MM.1S (cell line): ENCODE measurements around the gene COL18A1.
"Not testable (repeated sequence)": the region's sequence is repeated elsewhere in the genome, so short reads cannot be mapped to it uniquely, and the experiment has no call there.

Experiments
- DNase-seq: peaks from one replicate; pipeline ENCODE4 v3.0.0-alpha.2; 2015
- H2AFZ ChIP-seq: fragments of 300-600 bp; sonication (generic); 2 replicates; pipeline ENCODE4 v1.6.0; 2016; ENCODE audit warnings: antibody characterized with exemption, low read length
- H3F3A ChIP-seq: fragments of 300-600 bp; sonication (generic); 2 replicates; pipeline ENCODE4 v1.6.1; 2016; ENCODE audit warnings: mild to moderate bottlenecking, antibody characterized with exemption, low read length, moderate library complexity, mixed read lengths; ENCODE audit not compliant: insufficient read depth
- H3K27ac ChIP-seq: fragments of 300-600 bp; sonication (generic); 2 replicates; pipeline ENCODE4 v1.5.1; 2016; ENCODE audit warnings: mild to moderate bottlenecking, low read length
- H3K27me3 ChIP-seq: fragments of 300-600 bp; sonication (generic); replicated peaks from 2 replicates; pipeline ENCODE4 v1.6.0; 2016; ENCODE audit warnings: low read length; ENCODE audit not compliant: insufficient read depth
- H3K36me3 ChIP-seq: fragments of 300-600 bp; sonication (generic); replicated peaks from 2 replicates; pipeline ENCODE4 v1.6.1; 2016; ENCODE audit warnings: mild to moderate bottlenecking, low read length, mixed read lengths; ENCODE audit not compliant: insufficient read depth
- H3K4me1 ChIP-seq: fragments of 300-600 bp; sonication (generic); 2 replicates; pipeline ENCODE4 v1.6.1; 2016; ENCODE audit warnings: low read length, mixed read lengths
- H3K4me2 ChIP-seq: fragments of 300-600 bp; sonication (generic); 2 replicates; pipeline ENCODE4 v1.6.0; 2016; ENCODE audit warnings: low read depth, low read length
- H3K4me3 ChIP-seq: fragments of 300-600 bp; sonication (generic); 2 replicates; pipeline ENCODE4 v1.5.1; 2016; ENCODE audit warnings: low read length, mixed read lengths
- H3K79me2 ChIP-seq: fragments of 300-600 bp; sonication (generic); 2 replicates; pipeline ENCODE4 v1.6.1; 2016; ENCODE audit warnings: mixed run types, low read length, mixed read lengths
- H3K9ac ChIP-seq: fragments of 300-600 bp; sonication (generic); 2 replicates; pipeline ENCODE4 v1.6.1; 2016; ENCODE audit warnings: low read length, mixed read lengths
- H3K9me2 ChIP-seq: fragments of 300-600 bp; sonication (generic); replicated peaks from 2 replicates; pipeline ENCODE4 v1.6.1; 2016; ENCODE audit warnings: mild to moderate bottlenecking, low read length, mixed read lengths; ENCODE audit not compliant: insufficient read depth
- H3K9me3 ChIP-seq: fragments of 300-600 bp; sonication (generic); replicated peaks from 2 replicates; pipeline ENCODE4 v1.6.1; 2016; ENCODE audit warnings: mild to moderate bottlenecking, low read length, mixed read lengths; ENCODE audit not compliant: insufficient read depth
- H4K20me1 ChIP-seq: fragments of 300-600 bp; sonication (generic); 2 replicates; pipeline ENCODE4 v1.6.1; 2016; ENCODE audit warnings: mild to moderate bottlenecking, low read length, moderate library complexity, mixed read lengths; ENCODE audit not compliant: insufficient read depth
- EZH2 ChIP-seq: fragments of 300-600 bp; sonication (generic); optimal IDR thresholded peaks from 2 replicates; pipeline ENCODE3; 2017; ENCODE audit warnings: low read depth, mild to moderate bottlenecking, antibody characterized with exemption, low read length, mixed read lengths
- EZH2phosphoT487 ChIP-seq: fragments of 300-600 bp; sonication (generic); IDR thresholded peaks from 2 replicates; pipeline ENCODE4 v1.6.1; 2018; ENCODE audit warnings: antibody characterized with exemption, low read length
- TF ChIP-seq, protein P1 (sequence below): fragments of 300-600 bp; sonication (generic); IDR thresholded peaks from 2 replicates; pipeline ENCODE4 v1.5.1; 2016; ENCODE audit warnings: antibody characterized with exemption, low read length, mixed read lengths

Gene COL18A1

GRCh38 chr21:45502600-45502999 is 97.6 kb downstream of the COL18A1 start:
- no peak overlapping the region for H2AFZ ChIP-seq
- no peak overlapping the region for H3K9ac ChIP-seq
- no peak for DNase-seq
- no peaks in the 10 kb centered on the region for H3K36me3 ChIP-seq
- H3K4me2 ChIP-seq, result no peak overlapping the region
- H3K27me3 ChIP-seq, result peaks cover 69% of the 10 kb centered on the region
- no peaks in the 10 kb centered on the region for H3F3A ChIP-seq
- H3K4me1 ChIP-seq, result no peaks in the 10 kb centered on the region
- no peak overlapping the region for H3K27ac ChIP-seq
- TF ChIP-seq, protein P1, sequence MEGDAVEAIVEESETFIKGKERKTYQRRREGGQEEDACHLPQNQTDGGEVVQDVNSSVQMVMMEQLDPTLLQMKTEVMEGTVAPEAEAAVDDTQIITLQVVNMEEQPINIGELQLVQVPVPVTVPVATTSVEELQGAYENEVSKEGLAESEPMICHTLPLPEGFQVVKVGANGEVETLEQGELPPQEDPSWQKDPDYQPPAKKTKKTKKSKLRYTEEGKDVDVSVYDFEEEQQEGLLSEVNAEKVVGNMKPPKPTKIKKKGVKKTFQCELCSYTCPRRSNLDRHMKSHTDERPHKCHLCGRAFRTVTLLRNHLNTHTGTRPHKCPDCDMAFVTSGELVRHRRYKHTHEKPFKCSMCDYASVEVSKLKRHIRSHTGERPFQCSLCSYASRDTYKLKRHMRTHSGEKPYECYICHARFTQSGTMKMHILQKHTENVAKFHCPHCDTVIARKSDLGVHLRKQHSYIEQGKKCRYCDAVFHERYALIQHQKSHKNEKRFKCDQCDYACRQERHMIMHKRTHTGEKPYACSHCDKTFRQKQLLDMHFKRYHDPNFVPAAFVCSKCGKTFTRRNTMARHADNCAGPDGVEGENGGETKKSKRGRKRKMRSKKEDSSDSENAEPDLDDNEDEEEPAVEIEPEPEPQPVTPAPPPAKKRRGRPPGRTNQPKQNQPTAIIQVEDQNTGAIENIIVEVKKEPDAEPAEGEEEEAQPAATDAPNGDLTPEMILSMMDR, result no peak
- TF ChIP-seq EZH2phosphoT487 (no peak), EZH2 (no peak)
- no peaks in the 10 kb centered on the region for H3K9me2 ChIP-seq
- H4K20me1 ChIP-seq, result no peaks in the 10 kb centered on the region; the same call in 1 of the 2 replicates
- no peaks in the 10 kb centered on the region for H3K9me3 ChIP-seq
- no peak overlapping the region for H3K4me3 ChIP-seq
- no peaks in the 10 kb centered on the region for H3K79me2 ChIP-seq

DNA sequence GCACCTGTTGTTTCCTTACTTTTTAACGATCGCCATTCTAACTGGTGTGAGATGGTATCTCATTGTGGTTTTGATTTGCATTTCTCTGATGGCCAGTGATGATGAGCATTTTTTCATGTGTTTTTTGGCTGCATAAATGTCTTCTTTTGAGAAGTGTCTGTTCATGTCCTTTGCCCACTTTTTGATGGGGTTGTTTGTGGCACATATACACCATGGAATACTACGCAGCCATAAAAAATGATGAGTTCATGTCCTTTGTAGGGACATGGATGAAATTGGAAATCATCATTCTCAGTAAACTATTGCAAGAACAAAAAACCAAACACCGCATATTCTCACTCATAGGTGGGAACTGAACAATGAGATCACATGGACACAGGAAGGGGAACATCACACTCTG is 98.3 kb downstream of the COL18A1 start:
- not testable (repeated sequence) for H3K4me2 ChIP-seq, H3K36me3 ChIP-seq, H3K9me3 ChIP-seq, H3F3A ChIP-seq, DNase-seq, H4K20me1 ChIP-seq, H3K4me3 ChIP-seq, H3K4me1 ChIP-seq, H2AFZ ChIP-seq, H3K79me2 ChIP-seq, H3K9me2 ChIP-seq, H3K9ac ChIP-seq, H3K27ac ChIP-seq
- peaks cover 69% of the 10 kb centered on the region for H3K27me3 ChIP-seq

DNA sequence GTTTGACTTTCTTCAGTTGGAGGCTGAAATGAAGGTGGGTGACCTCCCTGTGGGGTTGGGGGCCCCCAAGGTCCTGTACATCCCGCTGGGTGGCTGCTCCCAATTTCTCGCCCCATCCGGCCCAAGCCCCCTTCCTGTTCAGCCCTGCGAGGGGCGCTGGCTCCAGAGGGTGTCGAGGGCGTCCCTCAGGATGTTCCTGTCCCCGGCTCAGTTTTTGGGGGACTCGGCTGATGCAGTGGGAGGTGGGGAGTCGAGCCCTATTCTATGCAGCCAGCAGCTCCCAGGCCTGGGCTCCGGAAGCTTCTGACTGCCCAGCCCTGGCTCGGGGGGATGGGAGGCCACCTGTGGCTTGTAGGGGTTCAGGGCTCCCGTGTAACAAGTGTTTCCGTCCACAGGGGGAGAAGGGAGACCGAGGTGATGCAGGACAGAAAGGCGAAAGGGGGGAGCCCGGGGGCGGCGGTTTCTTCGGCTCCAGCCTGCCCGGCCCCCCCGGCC is 99.1 kb downstream of the COL18A1 start:
- no peaks in the 10 kb centered on the region for H3K9me2 ChIP-seq
- peaks cover 62% of the 10 kb centered on the region for H3K27me3 ChIP-seq
- H3K4me3 ChIP-seq, result no peak overlapping the region
- H3K36me3 ChIP-seq, result no peaks in the 10 kb centered on the region
- no peaks in the 10 kb centered on the region for H3K4me1 ChIP-seq
- no peak for DNase-seq
- no peak for TF ChIP-seq EZH2
- TF ChIP-seq EZH2phosphoT487, result no peak
- TF ChIP-seq, protein P1, result no peak
- no peak overlapping the region for H3K9ac ChIP-seq
- H3K79me2 ChIP-seq, result no peaks in the 10 kb centered on the region
- H4K20me1 ChIP-seq, result no peaks in the 10 kb centered on the region; the same call in 1 of the 2 replicates
- no peak overlapping the region for H2AFZ ChIP-seq
- no peaks in the 10 kb centered on the region for H3K9me3 ChIP-seq
- no peaks in the 10 kb centered on the region for H3F3A ChIP-seq
- H3K27ac ChIP-seq, result no peak overlapping the region
- no peak overlapping the region for H3K4me2 ChIP-seq

GRCh38 chr21:45504516-45505415 is 99.8 kb downstream of the COL18A1 start:
- no peaks in the 10 kb centered on the region; the same call in 1 of the 2 replicates for H4K20me1 ChIP-seq
- no peak overlapping the region for H3K27ac ChIP-seq
- H3K4me2 ChIP-seq, result no peak overlapping the region
- no peak overlapping the region for H3K4me3 ChIP-seq
- H3K4me1 ChIP-seq, result no peaks in the 10 kb centered on the region
- no peak overlapping the region for H2AFZ ChIP-seq
- H3K79me2 ChIP-seq, result no peaks in the 10 kb centered on the region
- H3K27me3 ChIP-seq, result peaks cover 55% of the 10 kb centered on the region
- H3K9me3 ChIP-seq, result no peaks in the 10 kb centered on the region
- no peaks in the 10 kb centered on the region for H3K36me3 ChIP-seq
- no peak for DNase-seq
- H3F3A ChIP-seq, result no peaks in the 10 kb centered on the region
- TF ChIP-seq EZH2 (no peak), EZH2phosphoT487 (no peak)
- TF ChIP-seq, protein P1, result no peak
- H3K9me2 ChIP-seq, result no peaks in the 10 kb centered on the region
- H3K9ac ChIP-seq, result no peak overlapping the region
